GM12873 (cell line): Measurements from ENCODE around the gene TAF8.

ENCODE experiments used
- TF ChIP-seq, protein P1 (sequence below): IDR thresholded peaks from 2 replicates; pipeline ENCODE4 v1.5.1; 2012; ENCODE audit warnings: low read depth, mild to moderate bottlenecking, moderate library complexity, low read length, control low read depth; ENCODE audit not compliant: insufficient read depth; ENCODE audit errors: missing control alignments

The TAF8 gene

DNA sequence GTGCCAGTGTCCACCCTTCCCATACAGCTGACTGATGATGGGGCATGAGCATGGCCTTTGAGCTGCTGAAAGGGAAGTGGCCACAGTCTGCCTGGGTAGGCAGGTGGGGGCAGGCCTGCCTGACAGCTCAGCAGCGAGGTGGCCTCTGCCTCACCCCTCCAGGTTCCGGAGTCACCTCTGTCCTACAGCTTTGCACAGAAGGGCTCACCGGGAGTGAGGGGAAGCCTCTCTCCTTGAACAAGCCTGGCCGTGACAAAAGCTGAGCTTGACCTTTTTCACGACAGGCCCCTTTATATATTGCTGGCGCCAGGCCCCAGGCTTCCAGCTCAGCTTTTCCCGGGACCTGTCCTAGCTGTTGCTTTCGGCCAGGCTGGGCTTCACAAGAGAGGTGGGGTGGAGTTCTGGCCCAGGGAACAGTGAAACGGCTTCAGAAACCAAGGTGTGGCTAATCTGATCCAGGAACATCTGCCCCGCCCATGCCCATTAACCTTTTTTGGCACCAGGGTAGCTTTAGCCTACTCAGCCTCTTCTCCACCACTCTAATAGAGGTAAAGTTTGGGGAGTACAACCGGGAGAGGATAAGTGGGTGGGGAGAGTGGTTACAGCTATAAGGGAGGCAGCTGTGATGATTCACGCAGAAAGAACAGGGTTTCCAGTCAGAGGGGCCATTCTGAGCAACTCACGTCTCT, 49.2 kb downstream of the TAF8 start:
- TF ChIP-seq, protein P1, sequence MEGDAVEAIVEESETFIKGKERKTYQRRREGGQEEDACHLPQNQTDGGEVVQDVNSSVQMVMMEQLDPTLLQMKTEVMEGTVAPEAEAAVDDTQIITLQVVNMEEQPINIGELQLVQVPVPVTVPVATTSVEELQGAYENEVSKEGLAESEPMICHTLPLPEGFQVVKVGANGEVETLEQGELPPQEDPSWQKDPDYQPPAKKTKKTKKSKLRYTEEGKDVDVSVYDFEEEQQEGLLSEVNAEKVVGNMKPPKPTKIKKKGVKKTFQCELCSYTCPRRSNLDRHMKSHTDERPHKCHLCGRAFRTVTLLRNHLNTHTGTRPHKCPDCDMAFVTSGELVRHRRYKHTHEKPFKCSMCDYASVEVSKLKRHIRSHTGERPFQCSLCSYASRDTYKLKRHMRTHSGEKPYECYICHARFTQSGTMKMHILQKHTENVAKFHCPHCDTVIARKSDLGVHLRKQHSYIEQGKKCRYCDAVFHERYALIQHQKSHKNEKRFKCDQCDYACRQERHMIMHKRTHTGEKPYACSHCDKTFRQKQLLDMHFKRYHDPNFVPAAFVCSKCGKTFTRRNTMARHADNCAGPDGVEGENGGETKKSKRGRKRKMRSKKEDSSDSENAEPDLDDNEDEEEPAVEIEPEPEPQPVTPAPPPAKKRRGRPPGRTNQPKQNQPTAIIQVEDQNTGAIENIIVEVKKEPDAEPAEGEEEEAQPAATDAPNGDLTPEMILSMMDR = no peak

DNA sequence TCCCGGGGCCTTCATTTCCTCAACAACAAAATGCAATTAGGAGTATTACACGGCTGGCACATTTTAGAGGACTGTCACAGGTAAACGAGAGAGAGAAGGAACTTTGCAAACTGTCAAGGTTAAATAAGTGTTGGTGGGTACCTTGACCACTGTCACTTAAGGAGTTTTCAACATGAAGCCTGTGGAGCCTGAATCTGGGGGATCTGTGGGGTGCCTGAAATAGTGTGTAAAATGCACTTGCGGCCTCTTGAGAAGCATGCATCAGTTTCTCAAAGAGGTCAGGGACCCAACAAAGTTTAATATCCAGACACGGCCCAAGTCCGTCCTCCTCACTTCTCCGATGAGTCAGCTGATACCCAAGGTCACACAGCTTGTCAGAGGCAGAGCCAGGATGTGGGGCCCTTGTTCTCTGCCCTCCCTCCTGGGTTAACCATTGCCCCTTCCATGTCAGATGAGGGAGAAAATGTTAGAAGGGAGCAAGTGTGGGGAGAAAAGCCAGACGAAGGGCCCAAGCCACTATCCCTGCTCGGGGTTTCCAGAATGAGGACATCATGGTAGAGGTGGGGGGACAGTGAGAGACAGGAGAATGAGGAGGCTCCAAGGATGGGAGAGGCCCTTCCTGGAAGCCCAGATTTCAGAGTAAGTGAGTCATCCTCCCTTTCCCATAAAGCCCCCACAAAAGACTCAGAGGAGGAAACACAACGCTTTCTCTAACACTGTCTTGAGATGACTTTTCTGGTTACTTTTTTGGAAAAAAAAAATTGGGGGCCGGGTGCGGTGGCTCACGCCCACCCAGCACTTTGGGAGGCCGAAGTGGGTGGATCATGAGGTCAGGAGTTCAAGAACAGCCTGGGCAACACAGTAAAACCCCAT, 49.9 kb downstream of the TAF8 start:
- TF ChIP-seq, protein P1 = no peak

DNA sequence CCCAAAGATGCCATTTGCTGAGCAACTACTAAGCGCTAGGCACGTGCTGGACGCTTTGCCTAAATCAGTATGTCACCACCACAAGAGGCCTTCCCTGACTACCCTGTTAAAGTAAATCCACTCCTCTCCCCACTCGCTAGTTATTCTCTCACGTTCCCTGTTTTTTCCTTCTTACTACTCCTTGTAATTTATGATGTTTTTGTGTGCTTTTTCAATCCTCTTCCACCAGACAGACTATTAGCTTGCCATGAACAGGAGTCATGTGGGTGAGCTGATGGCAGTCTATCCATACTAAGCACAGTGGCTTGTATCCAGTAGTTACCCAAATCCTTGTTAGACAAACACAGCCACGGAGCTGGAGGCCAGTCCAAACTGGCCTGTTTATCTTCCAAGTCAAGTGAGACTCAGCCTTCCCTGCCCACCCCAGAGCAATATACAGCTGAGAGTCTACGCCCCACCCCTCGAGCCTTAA, 50.9 kb downstream of the TAF8 start:
- TF ChIP-seq, protein P1 = no peak

DNA sequence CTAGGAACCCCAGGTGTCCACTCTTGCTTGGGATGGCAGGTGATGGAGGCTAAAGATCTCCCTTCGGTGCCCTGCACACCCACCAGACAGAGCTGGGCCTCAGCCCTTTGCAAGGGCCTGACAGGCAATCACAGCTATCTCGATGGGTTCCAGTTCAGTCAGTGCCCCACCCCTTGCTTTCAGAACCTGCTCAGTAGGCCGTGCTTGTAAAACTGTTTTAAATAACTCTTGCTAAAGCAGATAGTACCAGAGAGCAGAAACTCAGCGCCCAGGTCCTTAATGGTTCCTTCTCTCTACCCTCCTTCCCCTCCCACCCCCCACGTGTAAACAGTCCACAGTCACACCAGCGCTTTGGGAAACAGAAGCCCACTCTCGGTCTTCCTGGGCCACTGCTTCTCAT, 52.9 kb downstream of the TAF8 start:
- TF ChIP-seq, protein P1 = no peak

DNA sequence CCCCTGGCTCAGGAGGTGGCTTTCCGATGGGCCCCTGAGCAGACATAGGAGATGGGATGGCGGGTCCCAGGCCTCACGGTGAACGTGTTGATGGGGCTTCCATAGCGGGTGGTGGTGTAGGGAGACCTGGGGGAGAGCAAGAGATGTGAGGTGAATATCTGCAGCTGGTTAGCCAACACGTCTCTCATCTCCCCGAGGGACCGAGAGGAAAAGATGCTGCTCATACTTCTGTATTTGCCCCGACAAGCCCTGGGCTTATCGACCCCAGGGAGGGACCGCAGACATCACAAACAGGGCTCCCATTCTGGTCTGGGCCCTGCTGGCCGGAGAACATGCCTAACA, 53.4 kb downstream of the TAF8 start:
- TF ChIP-seq, protein P1 = no peak

DNA sequence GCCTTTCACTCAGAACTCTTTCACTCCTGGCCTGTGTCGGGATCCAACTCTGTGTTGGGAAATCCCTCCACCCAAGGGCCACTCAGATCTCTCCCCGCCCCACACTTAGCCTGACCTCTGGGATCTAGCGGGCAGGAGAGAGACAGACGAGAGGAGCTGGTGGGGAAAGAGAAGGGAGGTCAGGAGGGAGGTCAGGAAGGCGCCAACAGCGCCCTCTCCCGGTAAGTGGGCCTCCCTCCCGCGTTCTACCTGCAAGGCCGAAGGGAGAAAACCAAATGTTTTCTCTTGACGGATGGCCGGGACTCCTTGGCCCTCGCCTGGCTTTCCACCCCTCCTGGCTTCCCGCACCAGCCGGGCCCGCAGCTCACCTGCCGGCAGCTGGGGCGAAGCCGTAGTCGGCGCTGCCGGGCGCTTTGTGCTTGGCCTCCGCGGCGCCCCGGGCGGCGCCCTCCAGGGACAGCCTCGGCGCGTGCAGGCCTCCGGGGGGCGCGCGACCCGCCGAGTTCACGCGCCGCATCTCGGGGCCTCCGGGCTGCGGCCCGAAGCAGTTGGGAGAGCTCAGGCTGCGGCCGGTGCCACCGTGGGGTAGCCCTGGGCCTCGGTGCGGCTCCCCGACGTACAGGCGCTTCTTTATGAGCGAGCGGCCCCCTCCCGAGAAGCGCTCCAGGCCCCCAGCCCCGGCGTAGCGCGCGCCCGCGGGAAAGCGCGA, 53.9 kb downstream of the TAF8 start:
- TF ChIP-seq, protein P1 = peak; percentile 93

DNA sequence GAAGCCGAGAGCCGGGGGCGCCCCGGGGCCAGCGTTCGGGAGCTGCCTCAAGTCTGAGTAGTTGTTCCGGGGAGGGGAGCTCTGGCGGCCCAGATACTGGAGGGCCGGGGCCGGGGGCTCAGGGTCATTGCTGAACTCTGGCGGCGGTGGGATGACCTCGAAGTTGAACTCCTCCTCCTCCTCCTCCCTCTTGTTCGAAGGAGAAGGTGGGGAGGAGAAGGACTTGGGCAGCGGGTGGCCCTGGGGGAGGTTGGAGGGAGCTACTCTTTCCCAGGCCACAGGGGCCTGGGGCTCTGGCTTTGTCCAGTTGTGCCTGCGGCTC, 54.4 kb downstream of the TAF8 start:
- TF ChIP-seq, protein P1 = no peak
